HG02970 (cell line): ENCODE results near the gene TCF3.

Experiments
- ATAC-seq: cut with Tn5 transposase; IDR thresholded peaks from one replicate; pipeline ENCODE4 v1.9.1; 2021; ENCODE audit warnings: mild to moderate bottlenecking, moderate library complexity, moderate number of reproducible peaks; ENCODE audit not compliant: unreplicated experiment, low FRiP score

The TCF3 gene

DNA sequence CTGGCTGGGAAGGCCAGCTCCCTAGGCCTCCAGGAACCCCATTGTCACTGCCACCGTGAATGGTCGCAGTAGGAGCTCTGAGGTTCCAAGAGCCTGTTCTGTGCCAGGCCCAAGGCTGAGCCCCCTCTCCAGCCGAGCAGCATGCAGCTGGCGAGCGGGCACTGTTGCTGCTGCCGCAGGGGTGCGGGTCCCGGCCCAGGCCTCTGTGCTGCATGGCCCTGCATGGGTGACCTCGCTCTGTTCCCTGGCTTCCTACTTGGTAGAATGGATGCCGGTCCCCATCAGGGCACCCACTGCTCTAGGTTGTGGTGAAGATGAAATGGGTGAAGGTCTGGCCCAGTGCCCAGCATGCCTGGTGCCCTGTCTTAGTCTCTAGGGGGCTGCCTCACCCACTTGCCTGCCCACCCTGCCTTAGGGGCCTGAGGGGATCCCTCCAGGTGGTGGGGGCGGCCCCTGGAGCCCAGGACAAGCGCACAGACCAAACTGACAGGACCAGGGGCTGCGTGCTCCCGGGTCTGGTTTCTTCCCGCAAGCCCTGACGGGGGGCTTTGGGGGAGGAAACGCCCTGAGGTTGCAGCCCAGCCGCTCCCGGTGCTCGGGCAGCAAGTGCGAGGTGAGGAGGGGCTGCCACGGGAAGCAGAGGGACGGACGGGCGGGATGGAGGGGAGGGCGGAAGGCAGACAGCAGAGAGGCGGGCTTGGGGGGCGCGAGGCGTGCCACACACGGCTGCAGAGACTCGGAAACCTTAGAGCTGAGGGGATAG is 38.4 kb downstream of the TCF3 start:
- ATAC-seq = no peak

DNA sequence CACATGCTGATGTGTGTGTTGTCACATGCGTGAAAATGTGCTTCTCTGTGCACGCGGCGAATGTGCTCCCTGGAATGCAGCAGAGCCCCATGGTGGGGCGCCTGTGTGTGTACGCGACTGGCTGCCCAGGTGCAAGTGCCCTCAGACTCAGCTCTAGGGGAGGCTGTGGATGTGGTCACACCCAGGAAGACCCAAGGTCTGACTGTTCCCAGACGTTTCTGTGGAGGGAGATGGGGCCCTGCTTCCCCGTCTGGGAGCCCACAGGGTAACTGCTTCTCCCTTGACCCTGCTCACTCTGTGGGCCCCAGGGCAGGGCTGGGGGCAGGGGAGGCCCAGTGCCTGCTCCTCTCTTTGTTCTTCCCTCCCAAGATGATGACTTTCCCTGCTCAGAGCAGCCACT is 39.3 kb downstream of the TCF3 start:
- no peak for ATAC-seq

DNA sequence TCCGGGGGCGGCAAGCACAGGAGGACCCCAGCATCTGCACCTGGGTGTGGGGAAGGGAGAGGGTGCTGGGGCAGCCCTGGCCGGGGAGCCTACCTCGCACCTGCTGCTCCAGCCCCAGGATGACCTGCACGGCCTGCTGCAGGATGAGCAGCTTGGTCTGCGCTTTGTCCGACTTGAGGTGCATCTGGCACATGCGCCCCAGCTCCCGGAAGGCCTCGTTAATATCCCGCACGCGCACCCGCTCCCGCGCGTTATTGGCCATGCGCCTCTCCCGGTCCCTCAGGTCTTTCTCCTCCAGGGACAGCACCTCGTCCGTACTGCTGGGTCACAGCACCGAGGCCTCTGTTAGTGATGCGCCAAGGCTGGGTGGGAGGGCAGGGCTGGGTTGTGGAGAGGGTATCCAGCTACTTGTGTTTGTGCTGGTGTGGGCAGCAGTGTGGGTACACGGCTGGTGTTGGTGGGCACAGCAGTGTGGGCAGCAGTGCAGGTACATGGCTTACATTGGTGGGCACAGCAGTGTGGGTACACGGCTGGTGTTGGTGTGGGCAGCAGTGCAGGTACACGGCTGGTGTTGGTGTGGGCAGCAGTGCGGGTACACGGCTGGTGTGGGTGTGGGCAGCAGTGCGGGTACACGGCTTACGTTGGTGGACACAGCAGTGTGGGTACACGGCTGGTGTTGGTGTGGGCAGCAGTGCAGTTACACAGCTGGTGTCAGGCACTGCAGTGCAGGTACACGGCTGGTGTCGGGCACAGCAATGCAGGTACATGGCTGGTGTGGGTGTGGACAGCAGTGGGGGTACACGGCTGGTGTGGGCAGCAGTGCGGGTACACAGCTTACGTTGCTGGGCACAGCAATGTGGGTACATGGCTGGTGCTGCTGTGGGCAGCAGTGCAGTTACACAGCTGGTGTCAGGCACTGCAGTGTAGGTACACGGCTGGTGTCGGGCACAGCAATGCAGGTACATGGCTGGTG is 40.0 kb downstream of the TCF3 start:
- ATAC-seq = no peak

DNA sequence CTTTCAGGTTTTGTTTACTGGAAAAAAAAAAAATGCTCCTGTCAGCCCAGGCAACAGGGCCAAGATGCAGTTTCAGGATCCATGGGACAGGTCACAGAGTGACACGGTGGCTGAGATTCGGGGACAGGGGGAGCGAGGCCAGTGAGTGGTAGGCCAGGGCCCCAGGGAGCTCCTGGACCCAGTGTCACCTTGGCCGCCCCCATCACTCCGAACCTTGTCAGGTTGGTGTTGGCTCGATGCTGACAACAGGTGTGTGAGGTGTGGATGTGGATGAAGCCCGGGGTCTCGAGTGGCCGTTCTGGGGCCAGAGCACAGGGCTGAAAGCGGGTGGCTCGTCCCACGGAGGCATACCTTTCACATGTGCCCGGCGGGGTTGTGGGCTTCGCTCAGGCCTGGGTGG is 41.1 kb downstream of the TCF3 start:
- no peak for ATAC-seq

DNA sequence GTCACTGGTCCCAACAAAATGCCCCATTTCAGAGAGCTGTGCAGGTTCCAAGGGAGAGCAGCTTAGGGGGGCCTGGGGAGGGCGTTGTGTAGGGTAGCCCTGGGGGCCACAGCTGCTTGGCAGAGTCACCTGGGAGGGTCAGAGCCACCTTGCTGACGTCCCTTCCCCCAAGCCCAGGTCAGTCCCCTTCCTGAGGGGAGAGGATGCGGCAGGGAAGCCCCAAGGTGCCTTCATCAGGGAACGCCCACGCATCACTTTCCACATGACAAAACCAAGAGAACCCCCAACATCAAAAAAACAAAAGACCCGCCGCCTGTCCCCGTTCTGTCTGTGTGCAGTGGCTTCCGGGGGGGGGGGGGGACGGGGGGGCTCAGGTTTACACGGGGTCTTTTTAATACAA is 41.8 kb downstream of the TCF3 start:
- no peak for ATAC-seq

DNA sequence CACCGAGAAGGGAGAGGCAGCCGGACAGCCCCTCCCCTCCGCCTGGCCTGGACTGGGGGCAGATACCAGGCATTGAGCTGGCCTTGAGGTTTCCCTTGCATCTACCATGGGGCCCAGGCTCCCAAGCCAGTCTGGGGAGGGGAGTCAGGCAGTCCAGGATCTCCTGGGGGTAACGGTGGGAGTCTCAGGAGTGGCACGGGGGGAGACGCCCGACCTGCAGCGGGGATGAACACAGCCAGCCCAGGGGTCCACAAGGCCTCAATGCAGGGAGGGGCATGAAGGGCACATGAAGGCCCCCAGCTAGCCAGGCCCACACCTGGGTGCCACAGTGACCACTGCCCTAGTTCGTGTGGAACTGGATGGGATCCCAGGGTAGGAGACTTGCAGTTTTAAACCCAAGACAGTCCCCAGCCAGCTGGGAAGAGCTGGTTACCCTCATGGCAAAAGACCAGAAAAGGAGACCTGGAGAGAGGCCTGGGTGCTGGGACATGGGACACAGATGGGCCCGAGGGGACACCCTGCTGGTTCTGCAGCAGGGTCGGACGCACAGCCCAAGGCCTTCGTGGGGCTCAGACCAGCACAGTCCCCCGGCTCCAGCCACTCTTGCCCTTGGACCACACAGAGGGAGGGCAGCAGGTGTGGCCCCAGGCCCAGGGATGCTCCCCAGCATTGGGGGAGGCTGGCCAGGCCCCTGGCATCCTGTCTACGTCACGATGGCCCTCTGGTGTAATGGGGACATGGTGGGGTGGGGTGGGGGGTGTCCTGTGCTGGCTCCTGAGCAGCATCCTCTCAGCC is 42.5 kb downstream of the TCF3 start:
- no peak for ATAC-seq

DNA sequence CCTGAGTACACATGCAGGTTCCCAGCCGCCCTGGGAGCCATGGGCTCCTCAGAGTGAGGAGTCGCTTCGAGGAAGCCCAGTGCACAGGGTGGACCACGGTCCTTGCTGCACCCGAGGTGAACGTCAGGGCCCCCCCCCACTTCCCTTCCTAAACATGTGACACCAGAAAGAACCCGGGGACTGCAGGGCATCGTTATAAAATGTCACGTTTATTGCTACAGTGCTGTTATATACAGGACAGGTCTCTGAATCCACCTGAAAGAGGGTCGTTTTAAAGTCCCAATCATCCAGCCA is 43.4 kb downstream of the TCF3 start:
- no peak for ATAC-seq

DNA sequence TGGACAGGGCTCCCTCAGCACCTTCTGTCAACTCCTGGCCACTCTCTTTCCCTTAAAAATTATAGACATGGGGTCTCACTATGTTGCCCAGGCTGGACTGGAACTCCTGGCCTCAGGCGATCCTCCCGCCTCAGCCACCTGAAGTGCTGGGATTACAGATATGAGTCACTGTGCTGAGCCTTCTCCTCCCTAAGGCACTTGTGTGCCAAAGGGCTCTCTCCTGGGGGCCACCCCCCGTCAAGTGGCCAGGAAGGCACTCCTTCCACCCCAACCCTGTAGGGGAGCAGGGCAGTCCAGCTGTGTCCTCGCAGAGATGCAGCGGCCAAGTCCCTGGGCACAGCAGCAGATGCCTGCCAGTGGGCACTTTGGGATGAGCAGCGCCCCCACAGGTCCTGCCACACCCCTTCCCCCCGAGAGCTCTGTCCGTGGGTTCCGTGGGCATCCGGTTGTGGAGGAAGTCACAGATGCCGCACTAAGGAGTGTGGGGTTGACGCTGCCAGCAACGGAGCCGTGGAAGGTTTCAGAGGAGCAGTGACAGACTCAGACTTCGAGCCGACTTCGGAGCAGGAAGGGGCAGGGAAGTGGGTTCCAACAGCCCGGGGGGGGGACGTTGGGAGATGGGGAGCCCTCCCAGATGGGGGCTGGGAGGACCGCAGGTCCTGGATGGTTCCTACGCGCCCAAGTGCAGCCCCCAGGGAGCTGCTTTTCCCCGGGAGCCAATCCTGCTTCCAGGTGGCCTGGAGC is 43.9 kb downstream of the TCF3 start:
- no peak for ATAC-seq

DNA sequence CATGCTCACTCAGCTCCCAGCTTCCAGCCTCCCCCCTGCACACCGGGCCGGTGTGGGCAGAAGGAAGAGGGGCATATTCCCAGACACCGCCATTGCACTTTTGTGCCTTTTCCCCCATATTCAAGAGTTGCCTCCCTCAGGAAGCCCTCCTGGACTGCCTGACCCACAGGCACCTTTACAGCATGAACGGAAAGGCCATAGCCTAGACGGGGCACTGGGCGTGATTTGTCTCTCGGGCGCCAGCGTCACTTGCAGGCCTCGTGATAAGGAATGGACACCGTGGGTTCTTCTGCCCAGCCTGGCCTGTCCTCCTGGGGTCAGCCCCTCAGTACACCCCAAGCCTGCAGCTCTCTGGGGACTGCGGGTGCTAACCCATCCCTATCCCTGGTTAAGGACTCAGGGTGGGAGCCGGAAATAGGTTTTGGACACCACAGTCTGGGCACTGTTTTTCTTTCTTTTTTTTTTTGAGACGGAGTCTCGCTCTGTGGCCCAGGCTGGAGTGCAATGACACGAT is 46.2 kb downstream of the TCF3 start:
- no peak for ATAC-seq

DNA sequence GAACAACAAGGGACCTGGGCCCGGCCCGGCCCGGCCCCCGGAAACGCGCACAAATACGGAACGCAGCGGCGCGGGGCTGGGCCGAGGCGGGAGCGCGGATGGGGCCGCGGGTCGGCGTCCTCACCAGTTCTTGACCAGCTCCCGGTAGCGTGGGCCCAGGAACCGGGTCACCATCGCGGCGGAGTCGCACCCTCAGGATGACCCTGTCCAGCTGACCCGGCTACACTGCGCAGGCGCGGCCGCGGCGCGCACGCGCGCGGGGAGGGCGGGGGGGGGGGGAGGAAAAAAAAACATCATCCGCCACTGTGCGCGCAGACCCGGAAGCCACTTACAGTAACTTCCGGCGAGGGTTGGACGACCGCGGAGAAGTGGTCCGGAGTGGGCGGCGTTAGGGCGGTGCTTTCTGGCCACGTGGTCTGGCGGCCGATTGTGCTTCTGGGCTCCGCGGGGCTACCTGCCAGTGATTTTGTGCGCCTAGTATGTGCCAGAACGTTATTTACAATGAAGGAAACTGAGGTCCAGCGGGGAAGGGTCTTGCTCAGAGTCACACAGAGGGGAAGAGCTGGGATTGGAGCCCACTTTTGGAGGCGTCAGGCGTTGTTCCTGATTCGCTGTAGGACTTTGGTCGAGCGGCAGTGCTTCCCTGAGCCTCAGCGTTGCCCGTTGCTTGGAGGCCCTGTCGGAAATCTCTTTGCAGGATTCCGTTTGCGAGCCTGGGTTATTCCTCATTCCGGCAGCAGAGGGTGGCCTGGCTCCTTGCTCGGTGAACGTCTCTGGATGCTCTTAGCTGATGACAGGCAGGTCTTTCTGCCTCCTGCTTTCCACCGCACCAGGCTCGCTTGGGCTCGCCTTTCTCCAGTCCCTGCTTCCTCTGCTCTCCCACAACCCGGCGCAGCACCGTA is 46.9 kb downstream of the TCF3 start, which contains the start of gene UQCR11:
Gene UQCR11, minus strand, starts transcription at position 227 of the 902 bp plus-strand sequence. Its CDS starts 53 bp downstream, at position 174.
- ATAC-seq = peak; percentile 89

DNA sequence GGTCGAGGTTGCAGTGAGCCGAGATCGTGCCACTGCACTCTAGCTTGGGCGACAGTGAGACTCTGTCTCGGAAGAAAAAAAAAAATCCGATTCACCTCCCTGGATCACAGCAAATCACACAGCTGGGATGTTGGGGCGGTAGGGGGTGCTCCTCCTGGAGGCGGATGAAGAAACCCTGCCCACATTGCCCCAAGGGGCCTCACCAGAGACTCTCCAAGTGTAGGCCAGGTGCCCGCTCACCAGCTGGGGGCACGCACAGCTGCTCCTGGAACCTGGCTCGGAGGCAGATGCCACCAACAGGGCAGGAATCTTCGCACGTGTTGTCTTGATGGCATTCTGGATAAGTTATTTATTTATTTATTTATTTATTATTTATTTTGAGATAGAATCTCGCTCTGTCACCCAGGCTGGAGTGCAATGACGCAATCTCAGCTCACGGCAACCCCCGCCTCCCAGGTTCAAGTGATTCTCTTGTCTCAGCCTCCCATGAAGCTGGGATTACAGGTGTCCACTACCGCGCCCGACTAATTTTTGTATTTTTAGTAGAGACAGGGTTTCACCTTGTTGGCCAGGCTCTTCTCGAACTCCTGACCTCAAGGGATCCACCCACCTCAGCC is 50.2 kb downstream of the TCF3 start:
- no peak for ATAC-seq

DNA sequence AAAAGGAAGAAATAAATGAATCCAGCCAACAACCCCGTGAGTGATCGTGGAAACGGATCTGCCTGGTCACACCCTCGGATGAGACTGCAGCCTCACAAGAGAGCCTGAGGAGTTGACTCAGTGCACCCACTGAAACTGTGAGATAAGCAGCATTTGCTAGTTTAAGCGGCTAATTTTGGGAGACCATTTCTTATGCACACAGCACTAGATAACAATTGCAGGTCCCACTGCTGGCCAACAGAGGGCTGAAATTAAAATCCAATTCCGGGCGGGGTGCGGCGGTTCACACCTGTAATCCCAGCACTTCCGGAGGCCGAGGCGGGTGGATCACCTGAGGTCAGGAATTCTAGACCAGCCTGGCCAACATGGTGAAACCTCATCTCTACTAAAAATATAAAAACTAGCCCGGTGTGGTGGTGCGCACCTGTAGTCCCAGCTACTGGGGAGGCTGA is 50.8 kb downstream of the TCF3 start:
- no peak for ATAC-seq

DNA sequence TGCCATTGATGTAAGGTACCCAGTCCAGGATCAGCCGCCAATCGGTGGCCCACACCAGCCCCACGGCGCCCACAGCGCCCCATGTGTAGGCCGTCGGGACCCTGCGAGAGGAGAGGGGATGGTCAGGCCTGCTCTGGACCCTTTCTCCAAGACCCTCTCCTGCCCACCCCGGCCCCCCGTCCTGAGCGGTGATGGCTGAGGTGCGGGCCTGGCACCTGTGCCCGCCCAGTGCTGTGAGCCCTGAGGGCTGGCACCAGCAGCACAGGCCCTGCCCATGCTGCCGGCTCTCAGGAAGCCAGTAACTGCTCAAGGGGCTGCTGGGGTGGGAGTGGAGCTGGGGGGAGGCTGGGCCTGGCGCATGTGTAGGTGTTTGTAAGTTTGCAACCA is 53.0 kb downstream of the TCF3 start:
- no peak for ATAC-seq

DNA sequence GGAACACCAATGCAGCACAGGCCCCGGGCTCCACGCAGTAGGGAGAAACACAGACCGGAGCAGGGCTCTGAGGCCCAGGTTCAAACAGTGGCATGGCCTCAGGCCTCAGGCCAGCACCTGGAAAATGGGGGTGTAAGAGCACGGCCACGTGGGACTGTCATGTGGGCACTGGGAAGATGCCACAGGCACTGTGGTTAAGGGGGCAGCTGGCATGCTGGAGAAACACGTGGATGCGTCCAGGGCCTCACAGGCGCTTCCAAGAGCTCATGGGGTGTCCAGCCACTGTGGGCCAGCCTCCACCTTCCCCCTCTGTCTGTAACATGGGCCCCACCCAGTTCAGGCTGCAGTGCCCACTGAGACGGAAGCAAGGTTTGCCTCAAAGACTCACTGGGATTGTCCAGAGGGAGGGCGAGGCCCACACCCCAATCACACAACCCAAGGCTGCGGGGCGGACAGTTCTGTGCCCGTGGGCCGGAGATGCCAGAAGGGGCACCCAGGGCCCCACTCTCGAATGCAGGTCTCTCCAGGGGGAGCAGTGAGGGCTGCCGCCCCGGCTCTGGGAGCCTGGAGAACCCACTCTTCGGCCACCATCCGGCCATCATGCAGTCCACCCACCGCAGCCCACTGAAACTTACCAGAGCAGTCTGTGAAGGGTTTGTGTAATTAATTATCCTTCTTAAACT is 53.5 kb downstream of the TCF3 start:
- ATAC-seq = no peak

DNA sequence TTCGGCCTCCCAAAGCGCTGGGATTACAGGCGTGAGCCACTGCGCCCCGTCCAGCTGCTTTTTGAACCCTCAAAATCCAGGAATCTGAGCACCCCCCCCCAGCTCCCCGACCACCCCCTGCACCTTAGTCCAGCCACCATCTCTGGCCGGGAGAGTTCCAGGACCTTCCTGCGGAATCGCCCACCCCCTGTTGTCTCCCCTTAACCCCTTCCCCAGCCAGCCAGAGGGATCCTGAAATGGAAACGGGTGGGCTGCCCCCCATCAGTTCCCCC is 59.0 kb downstream of the TCF3 start:
- no peak for ATAC-seq

DNA sequence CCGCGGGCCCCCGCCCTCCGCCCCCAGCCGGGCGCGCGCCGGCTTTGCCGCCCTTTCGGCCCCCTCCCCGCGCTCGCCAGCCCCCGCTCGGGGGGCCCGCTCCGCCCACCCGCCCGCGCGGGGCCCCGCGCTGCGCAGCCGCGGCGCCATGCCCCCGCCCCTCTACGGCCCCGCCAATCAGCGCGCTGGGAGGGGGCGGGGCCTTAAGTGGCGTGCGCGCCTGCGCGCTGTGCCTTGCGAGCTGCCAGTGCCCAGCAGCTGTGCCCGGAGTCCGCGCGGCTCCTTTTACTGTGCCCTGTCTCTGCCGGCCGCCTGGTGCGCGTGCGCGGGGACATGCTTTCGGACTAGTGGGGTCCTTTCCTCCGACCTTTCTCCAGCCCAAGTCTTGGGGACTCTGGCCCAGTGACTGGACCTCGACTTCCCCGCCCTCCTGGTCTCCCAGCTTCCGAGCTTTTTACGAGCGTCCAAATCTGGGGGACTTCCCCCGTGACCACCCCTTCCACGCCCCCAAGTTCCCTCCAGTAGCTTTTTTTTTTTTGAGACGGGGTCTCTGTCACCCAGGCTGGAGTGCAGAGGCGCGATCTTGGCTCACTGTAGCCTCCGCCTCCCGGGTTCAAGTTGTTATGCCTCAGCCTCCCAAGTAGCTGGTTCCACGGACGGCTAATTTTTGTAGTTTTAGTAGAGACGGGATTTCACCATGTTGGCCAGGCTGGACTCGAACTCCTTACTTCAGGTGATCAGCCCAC is 59.5 kb downstream of the TCF3 start, which contains the start of gene MBD3:
Gene MBD3, minus strand, starts transcription at position 111 of the 746 bp plus-strand sequence. CDS start 234 bp downstream, outside the sequence.
- ATAC-seq = peak; percentile 83

DNA sequence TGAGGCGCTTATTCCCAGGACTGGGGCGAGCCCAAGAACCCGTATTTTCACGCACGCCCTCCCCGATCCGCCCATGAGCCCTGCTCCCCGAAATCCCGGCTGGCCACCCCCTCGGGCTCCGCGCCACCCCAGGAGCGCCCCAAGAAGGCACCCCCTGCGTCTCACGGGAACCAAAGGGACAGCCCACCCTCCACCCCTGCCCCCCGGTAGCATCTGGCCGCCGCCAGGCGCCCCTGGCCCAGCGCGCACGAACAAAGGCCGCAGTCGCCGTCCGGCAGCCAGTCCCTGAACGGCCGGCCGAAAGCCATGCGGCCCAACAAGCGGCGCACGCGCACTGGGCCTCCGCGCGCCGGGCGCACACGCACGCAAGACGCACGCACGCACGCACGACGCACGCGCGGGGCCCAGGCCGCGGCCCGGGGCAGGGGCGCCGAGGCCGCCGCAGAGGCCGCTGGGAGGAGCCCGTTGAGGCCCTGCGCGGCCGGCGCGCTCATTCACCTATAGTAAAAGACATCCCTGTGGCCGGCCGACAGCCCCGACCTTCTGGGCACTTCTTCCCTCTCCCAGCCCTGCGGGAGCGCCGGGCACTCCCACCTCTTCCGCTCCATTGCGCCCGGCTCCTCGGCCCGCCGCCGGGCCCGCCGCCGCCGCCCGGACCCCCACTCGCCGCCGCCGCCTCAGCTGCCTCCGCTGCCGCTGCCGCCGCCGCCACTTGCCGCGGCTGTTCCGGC is 60.2 kb downstream of the TCF3 start:
- peak; percentile 68 for ATAC-seq
